ENCODE measurements around the gene SEC14L3. TPM values are rescaled to one million over a fixed set of nuclear protein-coding genes. Genes with fewer than 3 reads are reported as not detected.
A peak's percentile ranks its signal among the peaks of the same experiment; 100 is the strongest.

Gene SEC14L3
- total and polyA plus RNA-seq, 2 of the 13 experiments (the other 11 are each of a cell fraction or from before 2014, with no cell fraction given) = not detected

GRCh38 chr22:30459181-30460052 is 12.4 kb downstream of the SEC14L3 start:
- Histone ChIP-seq H2AFZ (ENCODE audit: low read length) (no peak overlapping the region), H3K79me2 (ENCODE audit: insufficient read depth, low read length) (no peaks in the 10 kb centered on the region), H3K9ac (ENCODE audit: insufficient read depth, low read depth, low read length) (no peak overlapping the region), H4K20me1 (ENCODE audit: insufficient read depth, low read length) (no peaks in the 10 kb centered on the region), H3K27me3 (ENCODE audit: control insufficient read depth in 1 of 2, insufficient read depth in 2 of 2, low read length in 2 of 2) (peaks cover 0 to 12% of the 10 kb centered on the region in 2 experiments; a peak in 2 of 5 replicates), H3K4me2 (ENCODE audit: low read depth, low read length) (no peak overlapping the region), H3K36me3 (replicated peaks in 1 of 2; ENCODE audit: control insufficient read depth in 1 of 2, insufficient read depth in 2 of 2, low read length in 2 of 2) (no peaks in the 10 kb centered on the region), H3K4me1 (ENCODE audit: insufficient read depth, low read length) (no peaks in the 10 kb centered on the region), H3K27ac (ENCODE audit: extremely low read length, insufficient read depth, low read length) (no peak overlapping the region), H3K4me3 (replicated peaks in 1 of 3; ENCODE audit: insufficient read depth in 1 of 3, low read depth in 2 of 3, low read length in 3 of 3) (no peak overlapping the region), H3K9me3 (ENCODE audit: low read length) (no peaks in the 10 kb centered on the region)
- POLR2A ChIA-PET = no interaction called here
- 40% methylated on average over 4 of the region's 4 CpGs for WGBS (ENCODE audit: low lambda C conversion rate)
- CTCF ChIA-PET (ENCODE audit: low intra/inter-chr PET ratio, low total read pairs) = no interaction called here
- intact Hi-C loops (cut with micrococcal nuclease; ENCODE audit: unreplicated experiment) = no loop called here
- peak; percentile 12 for DNase-seq (ENCODE audit: low spot score)
- in situ Hi-C loops (cut with HindIII; ENCODE audit: extremely low pct_ligation_motif_present, low pct_unique_long_range_greater_than_20kb) = no loop called here
- ATAC-seq = no peak
- FAIRE-seq = no peak
- no TSS peak for BruUV-seq (replicated peaks)
- TF ChIP-seq REST (IDR thresholded peaks at IDR 0.05; ENCODE audit: borderline replicate concordance in 1 of 2, low read depth in 1 of 2, low read length in 2 of 2) (peak; percentile 70 to 95), EHMT2 (IDR thresholded peaks at IDR 0.05; ENCODE audit: borderline replicate concordance, low read depth, low read length) (peak; percentile 84; the same call in 1 of the 2 replicates), RARA (CRISPR knock-in tag; IDR thresholded peaks at IDR 0.05) (0 out of 2 replicates have a peak, but pooled peaks have one; percentile 8), CC2D1A (CRISPR knock-in tag; IDR thresholded peaks at IDR 0.05) (no peak), MIER2 (CRISPR knock-in tag; IDR thresholded peaks at IDR 0.05) (peak; percentile 95), ZNF660 (CRISPR knock-in tag; IDR thresholded peaks at IDR 0.05; ENCODE audit: borderline replicate concordance, low read depth) (no peak), ZNF891 (CRISPR knock-in tag; IDR thresholded peaks at IDR 0.05) (no peak), ZNF75D (CRISPR knock-in tag; IDR thresholded peaks at IDR 0.05; ENCODE audit: borderline replicate concordance) (no peak), PRDM15 (CRISPR knock-in tag; IDR thresholded peaks at IDR 0.05) (no peak), GZF1 (CRISPR knock-in tag; IDR thresholded peaks at IDR 0.05) (no peak), MTF2 (CRISPR knock-in tag; IDR thresholded peaks at IDR 0.05; ENCODE audit: borderline replicate concordance) (no peak), ZNF331 (CRISPR knock-in tag; IDR thresholded peaks at IDR 0.05) (no peak), ZNF292 (CRISPR knock-in tag; IDR thresholded peaks at IDR 0.05; ENCODE audit: borderline replicate concordance, low read depth) (no peak), ZNF441 (CRISPR knock-in tag; IDR thresholded peaks at IDR 0.05; ENCODE audit: borderline replicate concordance) (no peak), ARNTL (CRISPR knock-in tag; IDR thresholded peaks at IDR 0.05) (no peak), DBP (CRISPR knock-in tag; IDR thresholded peaks at IDR 0.05; ENCODE audit: not compliant biosample characterization) (no peak)

Measured in HepG2 (cell line).